Keratinocyte (primary cell): Measurements from ENCODE around the gene SLITRK6. TPM values are rescaled to one million over a fixed set of nuclear protein-coding genes. Genes with fewer than 3 reads are reported as not detected.
"Not testable (repeated sequence)": the region's sequence is repeated elsewhere in the genome, so short reads cannot be mapped to it uniquely, and the experiment has no call there.

Experiments used
- DNase-seq: peaks from one replicate; pipeline ENCODE4 v3.0.0-alpha.2; 2011; ENCODE audit warnings: low read depth, missing footprints, low spot score
- FAIRE-seq: peaks from 2 replicates; lab custom pipeline; 2011; peaks lifted over from hg19 to GRCh38; lab: Jason Lieb, UNC
- H2AFZ ChIP-seq: 2 replicates; pipeline ENCODE4 v1.6.0; 2012; ENCODE audit warnings: low read length, control low read depth, inconsistent platforms; ENCODE audit not compliant: control insufficient read depth
- H3K27ac ChIP-seq: 2 replicates; pipeline ENCODE4 v1.5.1; 2011; ENCODE audit warnings: low read length; ENCODE audit not compliant: control insufficient read depth, insufficient read depth
- H3K27me3 ChIP-seq: 3 replicates; pipeline ENCODE4 v1.6.0; 2011; ENCODE audit warnings: low read length; ENCODE audit not compliant: control insufficient read depth, insufficient read depth; ENCODE audit errors: extremely low read depth
- H3K36me3 ChIP-seq, 2 experiments: 2 replicates in 1 of 2; 3 replicates in 1 of 2; pipeline ENCODE4 v1.5.1; 2011; ENCODE audit warnings: low read length in 2 of 2, mild to moderate bottlenecking in 1 of 2; ENCODE audit not compliant: control insufficient read depth in 2 of 2, insufficient read depth in 2 of 2; ENCODE audit errors: extremely low read depth in 1 of 2
- H3K4me1 ChIP-seq: 3 replicates; pipeline ENCODE4 v1.5.1; 2011; ENCODE audit warnings: low read length; ENCODE audit not compliant: control insufficient read depth, insufficient read depth; ENCODE audit errors: extremely low read depth
- H3K4me2 ChIP-seq: 3 replicates; pipeline ENCODE4 v1.6.0; 2011; ENCODE audit warnings: low read depth, low read length; ENCODE audit not compliant: control insufficient read depth, insufficient read depth; ENCODE audit errors: extremely low read depth
- H3K4me3 ChIP-seq, 3 experiments: fragments of 200-600 bp in 1 of 3; sonication (generic) in 1 of 3; 2 replicates in 2 of 3; 3 replicates in 1 of 3; pipeline ENCODE4 v1.5.1; 2011 to 2016; ENCODE audit warnings: low read length in 3 of 3, mild to moderate bottlenecking in 3 of 3, control low read depth in 2 of 3, inconsistent platforms in 1 of 3, low read depth in 1 of 3, mixed read lengths in 1 of 3, mixed run types in 1 of 3, moderate library complexity in 1 of 3; ENCODE audit not compliant: control insufficient read depth in 2 of 3, insufficient read depth in 2 of 3; ENCODE audit errors: extremely low read depth in 1 of 3
- H3K79me2 ChIP-seq: 2 replicates; pipeline ENCODE4 v1.6.0; 2012; ENCODE audit warnings: low read length; ENCODE audit not compliant: control insufficient read depth, insufficient read depth
- H3K9ac ChIP-seq: 3 replicates; pipeline ENCODE4 v1.6.0; 2011; ENCODE audit warnings: low read length; ENCODE audit not compliant: control insufficient read depth, insufficient read depth; ENCODE audit errors: extremely low read depth
- H3K9me1 ChIP-seq: 3 replicates; pipeline ENCODE4 v1.6.0; 2011; ENCODE audit warnings: low read length; ENCODE audit not compliant: control insufficient read depth, insufficient read depth; ENCODE audit errors: extremely low read depth
- H3K9me3 ChIP-seq: 2 replicates; pipeline ENCODE4 v1.5.1; 2012; ENCODE audit warnings: low read depth, low read length; ENCODE audit not compliant: control insufficient read depth
- H4K20me1 ChIP-seq: 3 replicates; pipeline ENCODE4 v1.6.0; 2011; ENCODE audit warnings: low read length; ENCODE audit not compliant: control insufficient read depth, insufficient read depth; ENCODE audit errors: extremely low read depth
- EZH2 ChIP-seq: IDR thresholded peaks from one replicate; pipeline ENCODE4 v1.6.1; 2012; ENCODE audit warnings: inconsistent platforms, mild to moderate bottlenecking, low read length, moderate library complexity
- dilution Hi-C: fragments of 300-500 bp; cut with MboI; formaldehyde crosslinking; loops from one replicate; pipeline ENCODE4 v1.7.0; 2020; ENCODE audit warnings: low sequenced_read_pairs; ENCODE audit not compliant: extremely low pct_ligation_motif_present
- polyA plus RNA-seq, 5 experiments: library from polyadenylated mRNA; depleted of rRNA in 3 of 5; stranded (reverse) in 3 of 5; stranded (forward) in 1 of 5; unstranded in 1 of 5; fragments of >200 nt; gene quantifications; 1 replicate in 1 of 5; 2 replicates in 3 of 5; 3 replicates in 1 of 5; pipeline versions ENCODE4 v1.2.1 to v1.2.3, GENCODE V29; 2011 to 2012; ENCODE audit warnings: missing spikeins in 2 of 5, low read depth in 1 of 5, low replicate concordance in 1 of 5
- TF ChIP-seq, protein P1 (sequence below), 3 experiments: IDR thresholded peaks in 1 of 3; conservative IDR thresholded peaks in 1 of 3; optimal IDR thresholded peaks in 1 of 3; 2 replicates in 2 of 3; 3 replicates in 1 of 3; pipeline versions ENCODE3 to v1.5.1; 2011; ENCODE audit warnings: low read length in 3 of 3, mild to moderate bottlenecking in 3 of 3, moderate library complexity in 2 of 3, control low read depth in 1 of 3, inconsistent platforms in 1 of 3; ENCODE audit not compliant: insufficient read depth in 2 of 3; ENCODE audit errors: extremely low read depth in 1 of 3

The SLITRK6 gene
- polyA plus RNA-seq, 1 donor (not counting 4 experiments of a cell fraction or from before 2014, with no cell fraction given): 12.3 TPM

DNA sequence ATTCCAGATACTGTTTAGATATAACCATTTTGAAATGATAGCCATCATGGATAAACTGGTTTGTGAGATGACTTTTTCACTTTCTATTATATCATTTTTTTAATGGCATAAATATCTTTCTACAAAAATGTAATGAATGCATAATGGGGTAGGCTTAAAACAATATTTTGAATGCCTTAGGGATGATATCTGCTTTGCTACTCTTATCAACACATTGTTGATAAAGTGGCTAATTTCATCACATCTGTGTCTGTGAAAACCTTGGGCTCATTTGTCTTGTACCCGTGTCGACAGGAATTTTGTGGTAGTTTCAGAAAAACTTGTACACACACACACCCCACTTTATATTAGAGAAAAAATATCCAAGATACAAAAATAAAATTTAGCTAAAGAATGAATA, 44.1 kb downstream of the SLITRK6 start:
- DNase-seq (no peak), FAIRE-seq (no peak)
- H3K79me2 ChIP-seq: no peaks in the 10 kb centered on the region
- H3K36me3 ChIP-seq: no peaks in the 10 kb centered on the region
- H3K4me2 ChIP-seq: no peak overlapping the region
- no peaks in the 10 kb centered on the region for H3K9me3 ChIP-seq
- dilution Hi-C loops: no loop called here
- no peaks in the 10 kb centered on the region for H3K27me3 ChIP-seq
- no peaks in the 10 kb centered on the region for H3K9me1 ChIP-seq
- H3K4me3 ChIP-seq: no peak overlapping the region
- H3K9ac ChIP-seq: no peak overlapping the region
- H3K27ac ChIP-seq: no peak overlapping the region
- TF ChIP-seq, protein P1, sequence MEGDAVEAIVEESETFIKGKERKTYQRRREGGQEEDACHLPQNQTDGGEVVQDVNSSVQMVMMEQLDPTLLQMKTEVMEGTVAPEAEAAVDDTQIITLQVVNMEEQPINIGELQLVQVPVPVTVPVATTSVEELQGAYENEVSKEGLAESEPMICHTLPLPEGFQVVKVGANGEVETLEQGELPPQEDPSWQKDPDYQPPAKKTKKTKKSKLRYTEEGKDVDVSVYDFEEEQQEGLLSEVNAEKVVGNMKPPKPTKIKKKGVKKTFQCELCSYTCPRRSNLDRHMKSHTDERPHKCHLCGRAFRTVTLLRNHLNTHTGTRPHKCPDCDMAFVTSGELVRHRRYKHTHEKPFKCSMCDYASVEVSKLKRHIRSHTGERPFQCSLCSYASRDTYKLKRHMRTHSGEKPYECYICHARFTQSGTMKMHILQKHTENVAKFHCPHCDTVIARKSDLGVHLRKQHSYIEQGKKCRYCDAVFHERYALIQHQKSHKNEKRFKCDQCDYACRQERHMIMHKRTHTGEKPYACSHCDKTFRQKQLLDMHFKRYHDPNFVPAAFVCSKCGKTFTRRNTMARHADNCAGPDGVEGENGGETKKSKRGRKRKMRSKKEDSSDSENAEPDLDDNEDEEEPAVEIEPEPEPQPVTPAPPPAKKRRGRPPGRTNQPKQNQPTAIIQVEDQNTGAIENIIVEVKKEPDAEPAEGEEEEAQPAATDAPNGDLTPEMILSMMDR (optimal IDR thresholded peaks at IDR 0.05 in 1 of 3, IDR thresholded peaks at IDR 0.05 in 1 of 3, conservative IDR thresholded peaks at IDR 0.05 in 1 of 3; ENCODE audit: extremely low read depth in 1 of 3, insufficient read depth in 2 of 3, low read length in 3 of 3): no peak
- no peak for TF ChIP-seq EZH2
- H2AFZ ChIP-seq: no peak overlapping the region
- H3K4me1 ChIP-seq: no peaks in the 10 kb centered on the region
- H4K20me1 ChIP-seq: no peaks in the 10 kb centered on the region

DNA sequence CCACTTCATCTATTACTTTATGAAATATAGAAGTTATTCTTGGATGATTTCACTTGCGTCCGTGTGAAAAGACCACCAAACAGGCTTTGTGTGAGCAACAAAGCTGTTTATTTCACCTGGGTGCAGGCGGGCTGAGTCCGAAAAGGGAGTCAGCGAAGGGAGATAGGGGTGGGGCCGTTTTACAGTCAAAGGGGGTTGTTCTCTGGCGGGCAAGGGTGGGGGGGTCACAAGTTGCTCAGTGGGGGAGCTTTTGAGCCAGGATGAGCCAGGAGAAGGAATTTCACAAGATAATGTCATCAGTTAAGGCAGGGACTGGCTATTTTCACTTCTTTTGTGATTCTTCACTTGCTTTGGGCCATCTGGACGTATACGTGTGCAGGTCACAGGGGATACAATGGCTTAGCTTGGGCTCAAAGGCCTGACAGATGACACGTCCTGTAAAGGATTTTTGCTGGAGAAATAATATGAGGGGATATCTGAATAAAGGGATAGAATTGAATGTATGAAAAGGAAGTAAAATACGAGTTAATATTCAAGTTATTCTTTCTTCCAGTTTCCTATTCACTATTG, 55.9 kb downstream of the SLITRK6 start:
- H3K27ac ChIP-seq, H3K4me1 ChIP-seq, dilution Hi-C loops, H3K9me3 ChIP-seq, FAIRE-seq, H3K4me2 ChIP-seq, H4K20me1 ChIP-seq, H2AFZ ChIP-seq, H3K36me3 ChIP-seq, H3K27me3 ChIP-seq, H3K4me3 ChIP-seq, H3K9me1 ChIP-seq, DNase-seq, H3K79me2 ChIP-seq, H3K9ac ChIP-seq: not testable (repeated sequence)
